HG03095 (cell line): ENCODE measurements around the gene IQCH.
"Not testable (repeated sequence)": the region's sequence is repeated elsewhere in the genome, so short reads cannot be mapped to it uniquely, and the experiment has no call there.

ENCODE experiments used
- ATAC-seq: cut with Tn5 transposase; IDR thresholded peaks from one replicate; pipeline ENCODE4 v1.9.1; 2021; ENCODE audit warnings: moderate library complexity; ENCODE audit not compliant: unreplicated experiment

IQCH gene

GRCh38 chr15:67244971-67245478, 9.6 kb upstream of the IQCH start:
- no peak for ATAC-seq

GRCh38 chr15:67246606-67247005, 8.0 kb upstream of the IQCH start:
- not testable (repeated sequence) for ATAC-seq

- ATAC-seq: no peak
These were observed 6.5 kb upstream of the IQCH start for GRCh38 chr15:67248011-67248505.

- no peak for ATAC-seq
These were observed 4.8 kb upstream of the IQCH start for GRCh38 chr15:67249830-67250229.

- no peak for ATAC-seq
These were observed 3.3 kb upstream of the IQCH start for GRCh38 chr15:67251318-67251717.

GRCh38 chr15:67253101-67253500, 1.5 kb upstream of the IQCH start:
- no peak for ATAC-seq

GRCh38 chr15:67253549-67254237, 893 bp upstream of the IQCH start:
- no peak for ATAC-seq

- no peak for ATAC-seq
These were observed 1.5 kb downstream of the IQCH start for GRCh38 chr15:67256051-67256450.

- not testable (repeated sequence) for ATAC-seq
These were observed 3.8 kb downstream of the IQCH start for GRCh38 chr15:67258412-67258811.

- ATAC-seq: no peak
These were observed 4.8 kb downstream of the IQCH start for GRCh38 chr15:67259379-67259778.

GRCh38 chr15:67259806-67260205, 5.2 kb downstream of the IQCH start:
- no peak for ATAC-seq

GRCh38 chr15:67266870-67267269, 12.3 kb downstream of the IQCH start:
- ATAC-seq: no peak

GRCh38 chr15:67267440-67267839, 12.9 kb downstream of the IQCH start:
- no peak for ATAC-seq

- no peak for ATAC-seq
These were observed 13.7 kb downstream of the IQCH start for GRCh38 chr15:67267951-67268941.

- ATAC-seq: no peak
These were observed 19.6 kb downstream of the IQCH start for GRCh38 chr15:67274236-67274635.

- no peak for ATAC-seq
These were observed 22.1 kb downstream of the IQCH start for GRCh38 chr15:67276666-67277065.

- no peak for ATAC-seq
These were observed 25.6 kb downstream of the IQCH start for GRCh38 chr15:67280217-67280616.

GRCh38 chr15:67281714-67282113, 27.1 kb downstream of the IQCH start:
- no peak for ATAC-seq

- not testable (repeated sequence) for ATAC-seq
These were observed 31.0 kb downstream of the IQCH start for GRCh38 chr15:67285625-67286024.

- ATAC-seq: not testable (repeated sequence)
These were observed 31.8 kb downstream of the IQCH start for GRCh38 chr15:67286400-67286799.

GRCh38 chr15:67290319-67290718, 35.7 kb downstream of the IQCH start:
- ATAC-seq: no peak

- ATAC-seq: no peak
These were observed 41.6 kb downstream of the IQCH start for GRCh38 chr15:67296188-67296587.
